ENCODE measurements around the gene DDR1. TPM values are rescaled to one million over a fixed set of nuclear protein-coding genes. Genes with fewer than 3 reads are reported as not detected.

DDR1 gene
- total RNA-seq, 1 experiment from 2014 or later = 0.15 TPM

DNA sequence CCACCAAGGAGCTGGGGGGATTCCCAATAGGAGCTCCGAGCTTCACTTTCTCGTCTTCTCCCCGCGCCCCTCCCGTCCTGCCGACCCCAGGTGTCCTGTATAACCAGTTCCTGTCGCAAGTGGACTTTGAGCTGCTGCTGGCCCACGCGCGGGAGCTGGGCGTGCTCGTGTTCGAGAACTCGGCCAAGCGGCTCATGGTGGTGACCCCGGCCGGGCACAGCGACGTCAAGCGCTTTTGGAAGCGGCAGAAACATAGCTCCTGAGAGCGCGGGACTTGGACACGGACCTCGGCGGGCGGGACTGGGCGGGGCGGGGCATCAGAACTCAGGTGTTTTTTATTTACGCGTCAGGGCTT is 29.4 kb downstream of the DDR1 start:
- H3K4me2 ChIP-seq (ENCODE audit: low read depth, low read length, poor library complexity, severe bottlenecking) = peak overlapping the region; percentile 97

GRCh38 chr6:30914076-30914853 is 29.9 kb downstream of the DDR1 start, which contains the start of gene VARS2:
VARS2 (plus strand) TSS chr6:30914238; CDS start chr6:30914837, 599 bp downstream.
- Histone ChIP-seq H2AFZ (ENCODE audit: low read length) (peak within 1 kb of the TSS; percentile 96), H3K9me2 (replicated peaks; ENCODE audit: insufficient read depth, low read length) (no peaks in the 10 kb centered on the region), H3K4me3 (ENCODE audit: low read length) (peak within 1 kb of the TSS; percentile 81), H3K4me1 (ENCODE audit: low read length) (peaks cover 25% of the 10 kb centered on the region), H3K27ac (ENCODE audit: low read length) (peak within 1 kb of the TSS; percentile 58), H3K27me3 (ENCODE audit: low read length) (no peaks in the 10 kb centered on the region), H3K36me3 (ENCODE audit: insufficient read depth, low read length) (peaks cover 12% of the 10 kb centered on the region; the same call in 1 of the 2 replicates), H3K4me2 (ENCODE audit: low read depth, low read length, poor library complexity, severe bottlenecking) (peak within 1 kb of the TSS; percentile 97), H3K79me2 (ENCODE audit: low read length) (peaks cover 30% of the 10 kb centered on the region), H3K9ac (ENCODE audit: low read length) (peak within 1 kb of the TSS; percentile 90), H3K9me3 (ENCODE audit: low read length) (no peaks in the 10 kb centered on the region), H4K20me1 (ENCODE audit: insufficient read depth, low read depth, low read length) (no peaks in the 10 kb centered on the region)
- peak; percentile 95 for DNase-seq

More for the DNA sequence above, 29.4 kb downstream of the DDR1 start:
- Histone ChIP-seq H2AFZ (ENCODE audit: low read length) (peak overlapping the region; percentile 96), H3K79me2 (ENCODE audit: low read length) (peaks cover 35% of the 10 kb centered on the region), H3K27ac (ENCODE audit: low read length) (no peak overlapping the region), H3K9me3 (ENCODE audit: low read length) (no peaks in the 10 kb centered on the region), H3K9me2 (replicated peaks; ENCODE audit: insufficient read depth, low read length) (no peaks in the 10 kb centered on the region), H3K9ac (ENCODE audit: low read length) (peak overlapping the region; percentile 90), H3K36me3 (ENCODE audit: insufficient read depth, low read length) (peaks cover 12% of the 10 kb centered on the region; the same call in 1 of the 2 replicates), H3K4me3 (ENCODE audit: low read length) (peak overlapping the region; percentile 81), H4K20me1 (ENCODE audit: insufficient read depth, low read depth, low read length) (no peaks in the 10 kb centered on the region), H3K27me3 (ENCODE audit: low read length) (no peaks in the 10 kb centered on the region), H3K4me1 (ENCODE audit: low read length) (peaks cover 30% of the 10 kb centered on the region)
- no peak for DNase-seq

GRCh38 chr6:30914854-30915590 is 30.7 kb downstream of the DDR1 start:
- H3K4me1 ChIP-seq (ENCODE audit: low read length) = peaks cover 22% of the 10 kb centered on the region
- peak overlapping the region; percentile 97 for H3K4me2 ChIP-seq (ENCODE audit: low read depth, low read length, poor library complexity, severe bottlenecking)
- peak overlapping the region; percentile 81 for H3K4me3 ChIP-seq (ENCODE audit: low read length)
- H3K9me3 ChIP-seq (ENCODE audit: low read length) = no peaks in the 10 kb centered on the region
- H4K20me1 ChIP-seq (ENCODE audit: insufficient read depth, low read depth, low read length) = no peaks in the 10 kb centered on the region
- H3K79me2 ChIP-seq (ENCODE audit: low read length) = peaks cover 25% of the 10 kb centered on the region
- no peaks in the 10 kb centered on the region for H3K9me2 ChIP-seq (replicated peaks; ENCODE audit: insufficient read depth, low read length)
- H3K36me3 ChIP-seq (ENCODE audit: insufficient read depth, low read length) = peaks cover 16% of the 10 kb centered on the region; the same call in 1 of the 2 replicates
- peak; percentile 64 for DNase-seq
- peak overlapping the region; percentile 90 for H3K9ac ChIP-seq (ENCODE audit: low read length)
- H2AFZ ChIP-seq (ENCODE audit: low read length) = peak overlapping the region; percentile 5; the same call in 1 of the 2 replicates
- H3K27me3 ChIP-seq (ENCODE audit: low read length) = no peaks in the 10 kb centered on the region
- H3K27ac ChIP-seq (ENCODE audit: low read length) = peak overlapping the region; percentile 58

GRCh38 chr6:30915591-30915946 is 31.2 kb downstream of the DDR1 start:
- H3K79me2 ChIP-seq (ENCODE audit: low read length) = peaks cover 25% of the 10 kb centered on the region
- H2AFZ ChIP-seq (ENCODE audit: low read length) = no peak overlapping the region
- H3K4me2 ChIP-seq (ENCODE audit: low read depth, low read length, poor library complexity, severe bottlenecking) = peak overlapping the region; percentile 97
- H3K27ac ChIP-seq (ENCODE audit: low read length) = no peak overlapping the region
- no peaks in the 10 kb centered on the region for H3K9me2 ChIP-seq (replicated peaks; ENCODE audit: insufficient read depth, low read length)
- peak overlapping the region; percentile 90 for H3K9ac ChIP-seq (ENCODE audit: low read length)
- no peaks in the 10 kb centered on the region for H3K27me3 ChIP-seq (ENCODE audit: low read length)
- H3K4me3 ChIP-seq (ENCODE audit: low read length) = peak overlapping the region; percentile 81
- H3K9me3 ChIP-seq (ENCODE audit: low read length) = no peaks in the 10 kb centered on the region
- H4K20me1 ChIP-seq (ENCODE audit: insufficient read depth, low read depth, low read length) = no peaks in the 10 kb centered on the region
- peak; percentile 72 for DNase-seq
- H3K36me3 ChIP-seq (ENCODE audit: insufficient read depth, low read length) = peaks cover 16% of the 10 kb centered on the region; the same call in 1 of the 2 replicates
- H3K4me1 ChIP-seq (ENCODE audit: low read length) = peaks cover 22% of the 10 kb centered on the region

DNA sequence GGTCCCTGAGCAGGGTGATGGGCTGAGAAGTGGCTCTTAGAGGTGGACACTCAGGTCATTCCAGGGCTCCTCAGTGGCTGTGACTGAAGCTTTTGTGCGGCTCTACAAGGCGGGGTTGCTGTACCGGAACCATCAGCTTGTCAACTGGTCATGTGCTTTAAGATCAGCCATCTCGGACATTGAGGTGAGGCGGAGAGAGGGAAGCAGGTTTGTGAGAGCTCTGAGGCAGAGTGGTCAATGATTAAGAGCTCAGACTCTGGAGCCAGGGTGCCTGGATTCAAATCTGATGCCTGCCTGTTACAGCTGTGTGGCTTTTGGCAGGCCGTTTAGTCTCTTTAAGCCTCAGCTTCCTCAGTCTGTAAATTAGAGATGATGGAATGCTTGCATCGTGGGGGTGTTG is 32.7 kb downstream of the DDR1 start:
- Histone ChIP-seq H3K9me2 (replicated peaks; ENCODE audit: insufficient read depth, low read length) (no peaks in the 10 kb centered on the region), H3K4me1 (ENCODE audit: low read length) (peaks cover 29% of the 10 kb centered on the region), H3K9ac (ENCODE audit: low read length) (no peak overlapping the region), H3K27ac (ENCODE audit: low read length) (no peak overlapping the region), H3K9me3 (ENCODE audit: low read length) (no peaks in the 10 kb centered on the region), H3K4me2 (ENCODE audit: low read depth, low read length, poor library complexity, severe bottlenecking) (no peak overlapping the region), H3K27me3 (ENCODE audit: low read length) (no peaks in the 10 kb centered on the region), H3K79me2 (ENCODE audit: low read length) (peaks cover 25% of the 10 kb centered on the region), H4K20me1 (ENCODE audit: insufficient read depth, low read depth, low read length) (no peaks in the 10 kb centered on the region), H3K36me3 (ENCODE audit: insufficient read depth, low read length) (peaks cover 20% of the 10 kb centered on the region; the same call in 1 of the 2 replicates), H2AFZ (ENCODE audit: low read length) (no peak overlapping the region), H3K4me3 (ENCODE audit: low read length) (no peak overlapping the region)
- no peak for DNase-seq

- no peak overlapping the region for H3K27ac ChIP-seq (ENCODE audit: low read length)
- H3K4me3 ChIP-seq (ENCODE audit: low read length) = no peak overlapping the region
- H3K4me2 ChIP-seq (ENCODE audit: low read depth, low read length, poor library complexity, severe bottlenecking) = no peak overlapping the region
- H3K79me2 ChIP-seq (ENCODE audit: low read length) = peaks cover 25% of the 10 kb centered on the region
- peaks cover 20% of the 10 kb centered on the region; the same call in 1 of the 2 replicates for H3K36me3 ChIP-seq (ENCODE audit: insufficient read depth, low read length)
- H3K27me3 ChIP-seq (ENCODE audit: low read length) = no peaks in the 10 kb centered on the region
- no peaks in the 10 kb centered on the region for H4K20me1 ChIP-seq (ENCODE audit: insufficient read depth, low read depth, low read length)
- H3K9ac ChIP-seq (ENCODE audit: low read length) = no peak overlapping the region
- no peak overlapping the region for H2AFZ ChIP-seq (ENCODE audit: low read length)
- no peaks in the 10 kb centered on the region for H3K9me3 ChIP-seq (ENCODE audit: low read length)
- H3K9me2 ChIP-seq (replicated peaks; ENCODE audit: insufficient read depth, low read length) = no peaks in the 10 kb centered on the region
- H3K4me1 ChIP-seq (ENCODE audit: low read length) = peaks cover 34% of the 10 kb centered on the region
- no peak for DNase-seq
Observed at GRCh38 chr6:30917487-30917886, 33.2 kb downstream of the DDR1 start.

- Histone ChIP-seq H3K9me2 (replicated peaks; ENCODE audit: insufficient read depth, low read length) (no peaks in the 10 kb centered on the region), H3K36me3 (ENCODE audit: insufficient read depth, low read length) (peaks cover 20% of the 10 kb centered on the region), H3K4me3 (ENCODE audit: low read length) (no peak overlapping the region), H3K79me2 (ENCODE audit: low read length) (peaks cover 25% of the 10 kb centered on the region), H3K4me2 (ENCODE audit: low read depth, low read length, poor library complexity, severe bottlenecking) (no peak overlapping the region), H3K9ac (ENCODE audit: low read length) (no peak overlapping the region), H3K4me1 (ENCODE audit: low read length) (peaks cover 29% of the 10 kb centered on the region), H4K20me1 (ENCODE audit: insufficient read depth, low read depth, low read length) (0 out of 2 replicates have a peak, but pooled peaks cover 3% of the 10 kb centered on the region), H3K27me3 (ENCODE audit: low read length) (no peaks in the 10 kb centered on the region), H3K9me3 (ENCODE audit: low read length) (no peaks in the 10 kb centered on the region), H3K27ac (ENCODE audit: low read length) (no peak overlapping the region), H2AFZ (ENCODE audit: low read length) (no peak overlapping the region)
- no peak for DNase-seq
Observed at GRCh38 chr6:30918670-30919069, 34.4 kb downstream of the DDR1 start.

DNA sequence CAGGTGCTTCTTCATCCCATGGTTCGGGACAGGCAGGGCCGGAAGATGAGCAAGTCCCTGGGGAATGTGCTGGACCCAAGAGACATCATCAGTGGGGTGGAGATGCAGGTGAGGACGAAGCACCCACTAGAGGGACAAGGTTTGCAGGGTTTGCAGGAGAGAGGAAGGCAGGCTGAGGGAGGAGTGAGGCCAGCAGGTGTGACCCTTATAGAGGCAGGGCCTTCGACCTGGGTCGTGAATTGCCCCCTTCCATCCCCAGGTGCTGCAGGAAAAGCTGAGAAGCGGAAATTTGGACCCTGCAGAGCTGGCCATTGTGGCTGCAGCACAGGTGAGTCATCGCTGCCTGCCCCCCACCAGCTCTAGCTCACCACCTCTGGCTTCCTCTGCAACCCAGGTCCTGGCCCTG is 38.1 kb downstream of the DDR1 start:
- Histone ChIP-seq H2AFZ (ENCODE audit: low read length) (no peak overlapping the region), H3K4me3 (ENCODE audit: low read length) (no peak overlapping the region), H3K9me3 (ENCODE audit: low read length) (no peaks in the 10 kb centered on the region), H3K27me3 (ENCODE audit: low read length) (no peaks in the 10 kb centered on the region), H3K79me2 (ENCODE audit: low read length) (no peaks in the 10 kb centered on the region), H3K4me1 (ENCODE audit: low read length) (peaks cover 12% of the 10 kb centered on the region), H3K36me3 (ENCODE audit: insufficient read depth, low read length) (peaks cover 22% of the 10 kb centered on the region), H3K27ac (ENCODE audit: low read length) (no peak overlapping the region), H4K20me1 (ENCODE audit: insufficient read depth, low read depth, low read length) (0 out of 2 replicates have a peak, but pooled peaks cover 3% of the 10 kb centered on the region), H3K4me2 (ENCODE audit: low read depth, low read length, poor library complexity, severe bottlenecking) (no peak overlapping the region), H3K9me2 (replicated peaks; ENCODE audit: insufficient read depth, low read length) (no peaks in the 10 kb centered on the region), H3K9ac (ENCODE audit: low read length) (no peak overlapping the region)
- peak; percentile 57 for DNase-seq
